IMR-90 (cell line): Measurements from ENCODE around the gene ACTRT2. TPM values are rescaled to one million over a fixed set of nuclear protein-coding genes. Genes with fewer than 3 reads are reported as not detected.

Experiments used
- ATAC-seq: fragments of 200-7000 bp; cut with Tn5 transposase; 2 replicates; pipeline ENCODE4 v1.9.1; 2020; ENCODE audit warnings: low read depth, mild to moderate bottlenecking, moderate library complexity
- BruUV-seq: library from RNA; stranded (reverse); fragments of 400-500 nt; replicated peaks from 2 replicates; lab custom pipeline; 2021; lab: Mats Ljungman, UMichigan
- CTCF ChIA-PET: fragments of 300-600 bp; formaldehyde crosslinking; extraction: SDS; loops from one replicate; lab custom pipeline; 2021; ENCODE audit warnings: antibody characterized with exemption; lab: Yijun Ruan, JAX
- POLR2A ChIA-PET: fragments of 300-600 bp; sonication (Branson Sonifier 250); formaldehyde crosslinking; loops from one replicate; lab custom pipeline; 2022; ENCODE audit warnings: antibody characterized with exemption; ENCODE audit not compliant: unreplicated experiment; lab: Charles Lee
- DNase-seq: peaks from one replicate; pipeline ENCODE4 v3.0.0; 2013
- H2AFZ ChIP-seq: replicated peaks from 2 replicates; pipeline ENCODE3; 2013; ENCODE audit warnings: low read length, mild to moderate bottlenecking; ENCODE audit not compliant: poor library complexity
- H2AK5ac ChIP-seq: 2 replicates; pipeline ENCODE4 v1.6.1; 2013; ENCODE audit warnings: low read depth, low read length, inconsistent platforms
- H2AK9ac ChIP-seq: replicated peaks from 2 replicates; pipeline ENCODE3; 2013; ENCODE audit warnings: mild to moderate bottlenecking, low read depth, low read length, moderate library complexity; ENCODE audit not compliant: poor library complexity
- H2BK120ac ChIP-seq: 2 replicates; pipeline ENCODE4 v1.6.1; 2013; ENCODE audit warnings: low read depth, low read length, inconsistent platforms
- H2BK15ac ChIP-seq: 3 replicates; pipeline ENCODE4 v1.6.1; 2013; ENCODE audit warnings: low read depth, low read length, inconsistent platforms
- H2BK20ac ChIP-seq: 2 replicates; pipeline ENCODE4 v1.6.1; 2013; ENCODE audit warnings: low read depth, mild to moderate bottlenecking, inconsistent platforms, low read length, moderate library complexity
- H2BK5ac ChIP-seq: 2 replicates; pipeline ENCODE4 v1.6.1; 2013; ENCODE audit warnings: mild to moderate bottlenecking, low read depth, low read length, inconsistent platforms; ENCODE audit not compliant: poor library complexity, severe bottlenecking
- H3K14ac ChIP-seq: replicated peaks from 2 replicates; pipeline ENCODE4 v1.6.1; 2013; ENCODE audit warnings: low read depth, low read length, inconsistent platforms
- H3K18ac ChIP-seq: 2 replicates; pipeline ENCODE4 v1.6.1; 2013; ENCODE audit warnings: low read depth, low read length, control low read depth
- H3K23ac ChIP-seq: 2 replicates; pipeline ENCODE4 v1.6.1; 2013; ENCODE audit warnings: low read depth, low read length, inconsistent platforms
- H3K27ac ChIP-seq: 2 replicates; pipeline ENCODE4 v1.5.1; 2013; ENCODE audit warnings: mild to moderate bottlenecking, control low read depth, low read length; ENCODE audit not compliant: insufficient read depth
- H3K27me3 ChIP-seq: 2 replicates; pipeline ENCODE4 v1.6.1; 2013; ENCODE audit warnings: low read length; ENCODE audit not compliant: control insufficient read depth, insufficient read depth
- H3K36me3 ChIP-seq: 2 replicates; pipeline ENCODE4 v1.6.1; 2013; ENCODE audit warnings: low read length, mixed read lengths; ENCODE audit not compliant: control insufficient read depth, insufficient read depth
- H3K4ac ChIP-seq: 2 replicates; pipeline ENCODE4 v1.6.1; 2013; ENCODE audit warnings: low read depth, low read length, inconsistent platforms
- H3K4me1 ChIP-seq: 2 replicates; pipeline ENCODE4 v1.6.1; 2013; ENCODE audit warnings: low read length, mixed read lengths; ENCODE audit not compliant: control insufficient read depth, insufficient read depth
- H3K4me2 ChIP-seq: 2 replicates; pipeline ENCODE4 v1.6.1; 2013; ENCODE audit warnings: low read depth, mild to moderate bottlenecking, control low read depth, low read length, moderate library complexity
- H3K4me3 ChIP-seq: 2 replicates; pipeline ENCODE4 v1.5.1; 2013; ENCODE audit warnings: low read depth, mild to moderate bottlenecking, control low read depth, low read length, moderate library complexity; ENCODE audit not compliant: insufficient read depth
- H3K56ac ChIP-seq: 2 replicates; pipeline ENCODE4 v1.6.1; 2013; ENCODE audit warnings: low read length, inconsistent platforms; ENCODE audit not compliant: insufficient read depth; ENCODE audit errors: extremely low read depth
- H3K79me1 ChIP-seq, 2 experiments: 2 replicates each; pipeline ENCODE4 v1.6.1; 2013; ENCODE audit warnings: low read length in 2 of 2, inconsistent platforms in 1 of 2, low read depth in 1 of 2
- H3K9ac ChIP-seq: 2 replicates; pipeline ENCODE4 v1.6.1; 2013; ENCODE audit warnings: low read depth, low read length, control low read depth
- H3K9me1 ChIP-seq: 2 replicates; pipeline ENCODE4 v1.6.1; 2013; ENCODE audit warnings: low read length, inconsistent platforms; ENCODE audit not compliant: insufficient read depth
- H3K9me3 ChIP-seq: 2 replicates; pipeline ENCODE4 v1.6.1; 2013; ENCODE audit warnings: low read length; ENCODE audit not compliant: control insufficient read depth, insufficient read depth
- H4K20me1 ChIP-seq: 2 replicates; pipeline ENCODE4 v1.6.1; 2013; ENCODE audit warnings: low read length, inconsistent platforms; ENCODE audit not compliant: insufficient read depth
- H4K5ac ChIP-seq: 2 replicates; pipeline ENCODE4 v1.6.1; 2013; ENCODE audit warnings: mild to moderate bottlenecking, low read depth, low read length, control low read depth
- H4K8ac ChIP-seq, 2 experiments: 2 replicates each; pipeline ENCODE4 v1.6.1; 2013; ENCODE audit warnings: low read depth in 2 of 2, low read length in 2 of 2, control low read depth in 1 of 2, inconsistent platforms in 1 of 2
- H4K91ac ChIP-seq: 2 replicates; pipeline ENCODE4 v1.6.1; 2013; ENCODE audit warnings: low read depth, low read length, inconsistent platforms; ENCODE audit not compliant: insufficient read depth
- BHLHE40 ChIP-seq: fragments of 150-350 bp; IDR thresholded peaks from 2 replicates; pipeline ENCODE4 v1.6.1; 2016; ENCODE audit warnings: mild to moderate bottlenecking, low read depth, low read length
- CEBPB ChIP-seq: IDR thresholded peaks from 2 replicates; pipeline ENCODE4 v1.6.1; 2012; ENCODE audit warnings: low read depth, low read length, improper control_type of control experiment
- CHD1 ChIP-seq: IDR thresholded peaks from 2 replicates; pipeline ENCODE4 v1.6.1; 2012; ENCODE audit warnings: low read depth, low read length, improper control_type of control experiment
- FOS ChIP-seq: fragments of 150-350 bp; IDR thresholded peaks from 2 replicates; pipeline ENCODE4 v1.6.1; 2016; ENCODE audit warnings: low read depth, low read length
- MAFK ChIP-seq: IDR thresholded peaks from 2 replicates; pipeline ENCODE4 v1.6.1; 2012; ENCODE audit warnings: low read depth, low read length, improper control_type of control experiment
- MAZ ChIP-seq: IDR thresholded peaks from 2 replicates; pipeline ENCODE4 v1.6.1; 2012; ENCODE audit warnings: low read depth, mild to moderate bottlenecking, low read length, improper control_type of control experiment, moderate library complexity, borderline replicate concordance
- MXI1 ChIP-seq: IDR thresholded peaks from 2 replicates; pipeline ENCODE4 v1.6.1; 2012; ENCODE audit warnings: low read depth, mild to moderate bottlenecking, low read length, moderate library complexity, borderline replicate concordance
- NFE2L2 ChIP-seq: fragments of 150-350 bp; IDR thresholded peaks from 2 replicates; pipeline ENCODE4 v1.6.1; 2016; ENCODE audit warnings: low read depth, mild to moderate bottlenecking, low read length
- POLR2A ChIP-seq: IDR thresholded peaks from 2 replicates; pipeline ENCODE4 v1.6.1; 2012; ENCODE audit warnings: mild to moderate bottlenecking, low read depth, low read length
- RAD21 ChIP-seq: IDR thresholded peaks from 2 replicates; pipeline ENCODE4 v1.6.1; 2012; ENCODE audit warnings: low read length, improper control_type of control experiment
- RCOR1 ChIP-seq: IDR thresholded peaks from 2 replicates; pipeline ENCODE4 v1.6.1; 2012; ENCODE audit warnings: mild to moderate bottlenecking, low read length, improper control_type of control experiment; ENCODE audit not compliant: insufficient replicate concordance
- RFX5 ChIP-seq: IDR thresholded peaks from 2 replicates; pipeline ENCODE4 v1.8.0; 2012; ENCODE audit warnings: low read depth, mild to moderate bottlenecking, low read length, moderate library complexity
- SMC3 ChIP-seq: fragments of 150-350 bp; IDR thresholded peaks from 2 replicates; pipeline ENCODE4 v1.6.1; 2016; ENCODE audit warnings: low read depth, mild to moderate bottlenecking, antibody characterized with exemption, low read length, moderate library complexity
- WGBS, 2 experiments: methylation state at CpG; one replicate each; pipeline versions ENCODE4 v1.1.5 to v1.1.7; 2013; ENCODE audit warnings: missing lambda C conversion rate in 2 of 2; ENCODE audit not compliant: insufficient read length in 1 of 2; ENCODE audit errors: extremely low coverage in 2 of 2; 5-methylcytosine and 5-hydroxymethylcytosine counted together
- dilution Hi-C: fragments of 300-500 bp; cut with HindIII; formaldehyde crosslinking; loops from one replicate; pipeline ENCODE4 v1.14.3; 2018; ENCODE audit warnings: low sequenced_read_pairs; ENCODE audit not compliant: unreplicated experiment
- in situ Hi-C: fragments of 300-500 bp; cut with MboI; formaldehyde crosslinking; loops from 3 replicates; pipeline ENCODE4 v1.14.3; 2019; ENCODE audit warnings: low sequenced_read_pairs, inconsistent platforms, mixed read lengths
- intact Hi-C: fragments of 100-400 bp; cut with micrococcal nuclease; formaldehyde crosslinking; loops from 2 replicates; pipeline ENCODE4 v1.10.0; 2022
- polyA plus RNA-seq, 3 experiments: library from polyadenylated mRNA; depleted of rRNA; stranded (reverse); fragments of >200 nt; gene quantifications; 2 replicates each; pipeline ENCODE4 v1.2.3, GENCODE V29; 2012; ENCODE audit warnings: low replicate concordance in 1 of 3
- total RNA-seq: library from RNA; depleted of rRNA; stranded (reverse); fragments of >200 nt; gene quantifications from 2 replicates; pipeline ENCODE4 v1.2.3, GENCODE V29; 2012
- TF ChIP-seq, protein P1 (sequence below): fragments of 150-350 bp; IDR thresholded peaks from 2 replicates; pipeline ENCODE4 v1.6.1; 2017; ENCODE audit warnings: mild to moderate bottlenecking, antibody characterized with exemption, low read length, low read depth
- TF ChIP-seq, protein P2 (sequence below): fragments of 150-350 bp; IDR thresholded peaks from 2 replicates; pipeline ENCODE4 v1.6.1; 2016; ENCODE audit warnings: low read depth, mild to moderate bottlenecking, low read length, moderate library complexity, borderline replicate concordance

The ACTRT2 gene
- total and polyA plus RNA-seq, 2 of the 4 experiments (the other 2 are of a cell fraction): not detected

DNA sequence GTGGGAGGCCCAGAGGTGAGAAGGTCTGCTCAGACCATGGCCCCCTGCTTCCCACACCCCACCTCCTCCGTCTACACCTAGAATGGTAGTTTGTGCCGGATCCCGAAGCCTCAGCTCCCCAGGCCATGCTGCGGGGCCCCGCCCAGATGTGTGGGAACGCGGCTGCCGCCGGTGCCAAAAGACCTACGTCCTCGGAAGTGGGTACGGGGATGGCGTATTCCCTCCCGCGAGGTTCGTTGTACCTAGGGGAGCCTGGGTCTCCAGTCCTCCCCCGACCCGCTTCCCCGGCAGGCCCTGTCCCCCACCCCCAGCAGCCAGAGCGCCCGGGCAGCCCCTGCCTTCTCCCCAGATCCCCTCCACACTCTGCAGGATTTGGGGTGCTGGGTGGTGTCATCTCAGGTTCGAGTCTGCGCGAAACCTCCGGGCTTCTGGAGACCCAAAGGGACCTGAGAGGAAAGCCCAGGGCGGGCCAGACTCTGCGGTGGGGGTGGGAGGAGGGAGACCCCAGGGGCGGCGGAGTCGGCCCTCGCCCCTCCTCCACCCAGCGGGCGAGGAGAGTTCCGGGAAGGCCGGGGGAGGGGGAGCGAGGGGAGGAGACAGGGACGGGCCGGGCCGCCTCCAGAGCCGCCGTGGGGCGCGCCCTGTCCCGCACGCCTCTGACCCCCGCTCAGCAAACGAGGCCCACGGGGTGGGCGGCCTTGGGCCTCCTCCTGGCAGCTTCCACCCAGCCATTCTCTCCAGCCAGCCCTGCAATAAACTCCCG lies 41.5 kb downstream of the ACTRT2 start:
- H3K14ac ChIP-seq: no peak overlapping the region
- H3K9me3 ChIP-seq: no peaks in the 10 kb centered on the region
- no peaks in the 10 kb centered on the region for H3K4me1 ChIP-seq
- H2BK120ac ChIP-seq: no peak overlapping the region
- intact Hi-C loops (loop anchor here (10.0 kb wide), 1 partner anchor 252 kb away; no protein-coding TSS in a partner anchor), dilution Hi-C loops (no loop called here), in situ Hi-C loops (loop anchor here (25.0 kb wide), 1 partner anchor 625 kb away; no protein-coding TSS in a partner anchor)
- no peak overlapping the region for H2AFZ ChIP-seq
- ATAC-seq (no peak), DNase-seq (no peak)
- POLR2A ChIA-PET: no interaction called here
- H2AK9ac ChIP-seq: no peak overlapping the region
- BruUV-seq: no TSS peak
- no peak overlapping the region for H4K5ac ChIP-seq
- no peaks in the 10 kb centered on the region for H3K79me1 ChIP-seq
- no peak overlapping the region for H3K9ac ChIP-seq
- no peak overlapping the region for H2BK15ac ChIP-seq
- no peak overlapping the region for H3K27ac ChIP-seq
- H4K8ac ChIP-seq: no peak overlapping the region
- no peak overlapping the region for H3K4me2 ChIP-seq
- no peak overlapping the region for H3K4ac ChIP-seq
- no peaks in the 10 kb centered on the region for H4K20me1 ChIP-seq
- no peak overlapping the region for H3K4me3 ChIP-seq
- H3K18ac ChIP-seq: no peak overlapping the region
- WGBS, 2 experiments: 20% methylated on average over 3 of the region's 50 CpGs; no CpG with 5 or more reads in 1 of the 2 experiments
- H3K27me3 ChIP-seq: peaks cover 51% of the 10 kb centered on the region
- H3K36me3 ChIP-seq: no peaks in the 10 kb centered on the region
- no peak overlapping the region for H2BK5ac ChIP-seq
- H3K9me1 ChIP-seq: no peaks in the 10 kb centered on the region
- H3K23ac ChIP-seq: no peak overlapping the region
- H4K91ac ChIP-seq: no peak overlapping the region
- no peak overlapping the region for H3K56ac ChIP-seq
- H2BK20ac ChIP-seq: no peak overlapping the region
- CTCF ChIA-PET: no interaction called here
- no peak overlapping the region for H2AK5ac ChIP-seq
- TF ChIP-seq BHLHE40 (no peak), CHD1 (no peak), RCOR1 (no peak), NFE2L2 (no peak), RAD21 (no peak), RFX5 (no peak), MAFK (no peak), MAZ (no peak), POLR2A (no peak), MXI1 (no peak), SMC3 (no peak), CEBPB (no peak), FOS (no peak)
- TF ChIP-seq, protein P1, sequence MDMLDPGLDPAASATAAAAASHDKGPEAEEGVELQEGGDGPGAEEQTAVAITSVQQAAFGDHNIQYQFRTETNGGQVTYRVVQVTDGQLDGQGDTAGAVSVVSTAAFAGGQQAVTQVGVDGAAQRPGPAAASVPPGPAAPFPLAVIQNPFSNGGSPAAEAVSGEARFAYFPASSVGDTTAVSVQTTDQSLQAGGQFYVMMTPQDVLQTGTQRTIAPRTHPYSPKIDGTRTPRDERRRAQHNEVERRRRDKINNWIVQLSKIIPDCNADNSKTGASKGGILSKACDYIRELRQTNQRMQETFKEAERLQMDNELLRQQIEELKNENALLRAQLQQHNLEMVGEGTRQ: no peak
- TF ChIP-seq, protein P2, sequence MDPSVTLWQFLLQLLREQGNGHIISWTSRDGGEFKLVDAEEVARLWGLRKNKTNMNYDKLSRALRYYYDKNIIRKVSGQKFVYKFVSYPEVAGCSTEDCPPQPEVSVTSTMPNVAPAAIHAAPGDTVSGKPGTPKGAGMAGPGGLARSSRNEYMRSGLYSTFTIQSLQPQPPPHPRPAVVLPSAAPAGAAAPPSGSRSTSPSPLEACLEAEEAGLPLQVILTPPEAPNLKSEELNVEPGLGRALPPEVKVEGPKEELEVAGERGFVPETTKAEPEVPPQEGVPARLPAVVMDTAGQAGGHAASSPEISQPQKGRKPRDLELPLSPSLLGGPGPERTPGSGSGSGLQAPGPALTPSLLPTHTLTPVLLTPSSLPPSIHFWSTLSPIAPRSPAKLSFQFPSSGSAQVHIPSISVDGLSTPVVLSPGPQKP: no peak
